Peyer's patch (tissue), 4 donors: ENCODE measurements around the gene GPR180. TPM values are rescaled to one million over a fixed set of nuclear protein-coding genes. Genes with fewer than 3 reads are reported as not detected.

Experiments used
- DNase-seq, 3 donors: peaks; one replicate each; pipeline ENCODE4 v3.0.0-alpha.2; 2017 to 2019
- H3K27ac ChIP-seq, 4 donors: fragments of 200-600 bp; sonication (generic); one replicate each; pipeline ENCODE4 v1.5.1; 2016 to 2019
- H3K27me3 ChIP-seq, 2 donors: fragments of 200-600 bp; sonication (generic); one replicate each; pipeline ENCODE4 v1.5.1; 2019
- H3K36me3 ChIP-seq, 3 donors: fragments of 200-600 bp; sonication (generic); one replicate each; pipeline ENCODE4 v1.5.1; 2016 to 2019
- H3K4me1 ChIP-seq, 4 donors: fragments of 200-600 bp; sonication (generic); one replicate each; pipeline ENCODE4 v1.5.1; 2016 to 2019
- H3K4me3 ChIP-seq, 4 donors: fragments of 200-600 bp; sonication (generic); 1 replicate in 3 of 4; 2 replicates in 1 of 4; pipeline ENCODE4 v1.5.1; 2016 to 2019; ENCODE audit warnings: mild to moderate bottlenecking in 1 of 4
- H3K9me3 ChIP-seq, 4 donors: fragments of 200-600 bp; sonication (generic); one replicate each; pipeline ENCODE4 v1.5.1; 2016 to 2019; ENCODE audit warnings: mild to moderate bottlenecking in 1 of 4
- CTCF ChIP-seq, 6 experiments: fragments of 450-650 bp in 4 of 6; fragments of 200-600 bp in 2 of 6; sonication (generic) in 1 of 6; IDR thresholded peaks; one replicate each; pipeline ENCODE4 v1.5.1; 2017 to 2019; ENCODE audit warnings: antibody characterized with exemption in 6 of 6, mild to moderate bottlenecking in 3 of 6, moderate library complexity in 1 of 6
- POLR2A ChIP-seq, 2 donors: fragments of 450-650 bp; IDR thresholded peaks; one replicate each; pipeline ENCODE4 v1.5.1; 2017; ENCODE audit warnings: antibody characterized with exemption in 2 of 2, mild to moderate bottlenecking in 2 of 2, moderate library complexity in 2 of 2
- total RNA-seq, 4 donors: library from RNA; depleted of rRNA; stranded (reverse); fragments of >200 nt; gene quantifications; one replicate each; pipeline ENCODE4 v1.1.0, GENCODE V29; 2016

The GPR180 gene
- total RNA-seq, 4 donors from 2014 or later, result 1.8 to 5.0 (median 3.5) TPM

DNA sequence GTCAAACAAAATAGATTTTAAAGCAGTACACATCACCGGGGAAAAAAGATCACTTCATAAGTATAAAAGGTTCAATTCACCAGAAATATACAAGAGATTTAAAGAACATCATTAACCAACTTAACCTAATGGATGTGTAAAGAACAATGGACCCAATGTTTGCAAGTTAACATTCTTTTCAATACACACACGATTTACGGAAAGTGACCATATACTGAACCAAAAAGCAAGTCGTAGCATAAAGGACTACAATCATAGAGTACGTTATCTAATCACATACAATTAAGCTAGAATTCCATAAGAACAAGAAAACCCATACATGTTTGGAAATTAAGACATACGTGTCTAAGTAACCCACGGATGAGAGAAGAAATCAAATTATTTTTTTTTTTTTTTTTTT lies 15.3 kb upstream of the GPR180 start:
- H3K9me3 ChIP-seq, result no peaks in the 10 kb centered on the region
- TF ChIP-seq CTCF (IDR thresholded peaks at IDR 0.05) (no peak), POLR2A (IDR thresholded peaks at IDR 0.05) (no peak)
- no peak overlapping the region for H3K4me3 ChIP-seq
- peaks cover 0 to 50% (median 0%) of the 10 kb centered on the region in 3 donors for H3K36me3 ChIP-seq
- no peak for DNase-seq
- no peak overlapping the region for H3K27ac ChIP-seq
- H3K4me1 ChIP-seq, result no peaks in the 10 kb centered on the region
- H3K27me3 ChIP-seq, result no peaks in the 10 kb centered on the region

GRCh38 chr13:94588541-94588940 lies 13.1 kb upstream of the GPR180 start:
- H3K4me1 ChIP-seq, result no peaks in the 10 kb centered on the region
- no peak overlapping the region for H3K4me3 ChIP-seq
- H3K27ac ChIP-seq, result no peak overlapping the region
- peaks cover 0 to 45% (median 0%) of the 10 kb centered on the region in 3 donors for H3K36me3 ChIP-seq
- H3K9me3 ChIP-seq, result no peaks in the 10 kb centered on the region
- no peak for TF ChIP-seq CTCF (IDR thresholded peaks at IDR 0.05)
- no peak for TF ChIP-seq POLR2A (IDR thresholded peaks at IDR 0.05)
- DNase-seq, result no peak
- no peaks in the 10 kb centered on the region for H3K27me3 ChIP-seq

DNA sequence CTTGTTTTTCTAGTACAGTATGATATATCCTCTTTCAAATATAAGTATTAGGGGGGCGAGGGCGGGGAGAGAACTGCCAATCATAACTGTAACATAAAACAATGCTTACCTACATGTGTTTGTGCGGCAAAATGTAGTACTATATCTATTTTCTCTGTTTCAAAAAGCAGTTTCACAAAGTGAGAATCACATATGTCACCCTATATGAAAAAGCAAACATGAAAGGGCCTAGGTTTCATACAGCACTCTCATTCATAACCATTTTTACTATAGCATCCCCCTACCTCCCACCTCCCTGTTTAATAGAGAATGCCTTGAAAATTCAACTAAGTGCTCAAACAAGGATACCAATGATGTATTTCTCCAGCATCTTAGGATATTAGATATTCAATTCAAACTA lies 10.9 kb upstream of the GPR180 start:
- DNase-seq, result no peak
- Histone ChIP-seq H3K9me3 (no peaks in the 10 kb centered on the region), H3K4me1 (peaks cover 0 to 16% (median 4%) of the 10 kb centered on the region in 4 donors), H3K27me3 (no peaks in the 10 kb centered on the region), H3K4me3 (no peak overlapping the region), H3K36me3 (peaks cover 0 to 38% (median 0%) of the 10 kb centered on the region in 3 donors), H3K27ac (no peak overlapping the region)
- TF ChIP-seq CTCF (IDR thresholded peaks at IDR 0.05), result no peak

GRCh38 chr13:94595001-94595949 lies 6.4 kb upstream of the GPR180 start:
- peak overlapping the region; percentile 74 to 83 (median 80) for H3K27ac ChIP-seq
- H3K27me3 ChIP-seq, result no peaks in the 10 kb centered on the region
- peak; percentile 32 to 61 (median 55) for DNase-seq
- peaks cover 0 to 16% (median 4%) of the 10 kb centered on the region in 4 donors for H3K4me1 ChIP-seq
- H3K36me3 ChIP-seq, result peaks cover 0 to 25% (median 0%) of the 10 kb centered on the region in 3 donors
- H3K9me3 ChIP-seq, result no peaks in the 10 kb centered on the region
- H3K4me3 ChIP-seq, result peak overlapping the region; percentile 71 to 96 (median 78)
- TF ChIP-seq POLR2A (IDR thresholded peaks at IDR 0.05) (no peak), CTCF (IDR thresholded peaks at IDR 0.05) (no peak)

GRCh38 chr13:94595950-94596574 lies 5.6 kb upstream of the GPR180 start, which contains the start of gene TGDS:
Gene TGDS (minus strand): TSS chr13:94596152. CDS start chr13:94596136, 16 bp downstream.
- H3K36me3 ChIP-seq, result peaks cover 0 to 17% (median 0%) of the 10 kb centered on the region in 3 donors
- H3K4me3 ChIP-seq, result peak within 1 kb of the TSS; percentile 71 to 96 (median 78)
- peak; percentile 64 to 77 for TF ChIP-seq POLR2A (IDR thresholded peaks at IDR 0.05)
- peak in 2 of 6 experiments; percentile 20 to 34 for TF ChIP-seq CTCF (IDR thresholded peaks at IDR 0.05)
- no peaks in the 10 kb centered on the region for H3K27me3 ChIP-seq
- no peaks in the 10 kb centered on the region for H3K9me3 ChIP-seq
- peak; percentile 90 to 97 (median 92) for DNase-seq
- H3K27ac ChIP-seq, result peak within 1 kb of the TSS; percentile 74 to 83 (median 80)
- peaks cover 0 to 16% (median 4%) of the 10 kb centered on the region in 4 donors for H3K4me1 ChIP-seq
